HEK293T (cell line): ENCODE data around the gene ADRA2A.

Experiments
- BHLHE40 ChIP-seq: fragments of 450-650 bp; IDR thresholded peaks from 2 replicates; pipeline ENCODE4 v1.6.1; 2016; ENCODE audit warnings: mild to moderate bottlenecking, moderate library complexity, borderline replicate concordance
- FOXM1 ChIP-seq: fragments of 450-650 bp; IDR thresholded peaks from 2 replicates; pipeline ENCODE4 v1.6.1; 2017; ENCODE audit warnings: mild to moderate bottlenecking, borderline replicate concordance
- ZNF384 ChIP-seq: fragments of 450-650 bp; IDR thresholded peaks from 2 replicates; pipeline ENCODE4 v1.6.1; 2016

DNA sequence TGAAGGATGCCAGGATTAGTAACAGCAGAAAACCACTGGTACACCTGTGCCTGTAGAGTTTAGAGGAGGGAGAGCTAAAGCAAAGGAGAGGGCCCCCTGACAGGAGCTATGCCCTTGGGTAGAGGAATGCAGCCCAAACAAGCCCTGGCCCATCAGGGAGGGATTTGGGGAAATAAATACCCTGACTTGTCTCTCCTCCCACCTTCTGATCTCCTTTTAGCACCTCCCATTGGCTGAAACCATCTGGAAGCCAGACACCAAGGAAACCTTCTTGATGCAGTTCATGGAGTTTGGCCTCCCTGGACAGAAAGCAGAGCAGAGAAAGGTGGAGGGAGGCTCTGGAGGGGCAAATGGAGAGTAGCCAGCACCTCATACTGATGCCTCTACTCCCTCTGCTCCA lies 45.3 kb downstream of the ADRA2A start:
- TF ChIP-seq FOXM1 (no peak), ZNF384 (no peak), BHLHE40 (no peak)
